Stimulated activated naive CD8-positive, alpha-beta T cell treated with anti-CD3 and anti-CD28 coated beads, Interleukin-15, amount 100 ng/mL, for 72 hours (primary cell): ENCODE results near the gene ERP44.
"Not testable (repeated sequence)": the region's sequence is repeated elsewhere in the genome, so short reads cannot be mapped to it uniquely, and the experiment has no call there.

Source experiments
- ATAC-seq: fragments of 150-1000 bp; cut with Tn5 transposase; 2 replicates; pipeline ENCODE4 v1.10.0; 2021; ENCODE audit warnings: mild to moderate bottlenecking, moderate library complexity
- DNase-seq, 2 donors: peaks; one replicate each; pipeline ENCODE4 v3.0.0; 2021 to 2022
- H3K27ac Mint-ChIP-seq, 2 donors: one replicate each; pipeline ENCODE4 v1.8.0; 2022; ENCODE audit warnings: mild to moderate bottlenecking in 2 of 2, mixed read lengths in 2 of 2, moderate library complexity in 2 of 2
- H3K27me3 Mint-ChIP-seq: one replicate; pipeline ENCODE4 v1.8.0; 2022; ENCODE audit warnings: mixed read lengths
- H3K4me1 Mint-ChIP-seq: one replicate; pipeline ENCODE4 v1.8.0; 2022; ENCODE audit warnings: mild to moderate bottlenecking, mixed read lengths
- H3K4me3 Mint-ChIP-seq, 2 donors: one replicate each; pipeline ENCODE4 v1.8.0; 2022; ENCODE audit warnings: mild to moderate bottlenecking in 2 of 2, mixed read lengths in 2 of 2, moderate library complexity in 1 of 2
- H3K9me3 Mint-ChIP-seq, 2 donors: one replicate each; pipeline ENCODE4 v1.8.0; 2022; ENCODE audit warnings: mixed read lengths in 2 of 2

ERP44 gene

DNA sequence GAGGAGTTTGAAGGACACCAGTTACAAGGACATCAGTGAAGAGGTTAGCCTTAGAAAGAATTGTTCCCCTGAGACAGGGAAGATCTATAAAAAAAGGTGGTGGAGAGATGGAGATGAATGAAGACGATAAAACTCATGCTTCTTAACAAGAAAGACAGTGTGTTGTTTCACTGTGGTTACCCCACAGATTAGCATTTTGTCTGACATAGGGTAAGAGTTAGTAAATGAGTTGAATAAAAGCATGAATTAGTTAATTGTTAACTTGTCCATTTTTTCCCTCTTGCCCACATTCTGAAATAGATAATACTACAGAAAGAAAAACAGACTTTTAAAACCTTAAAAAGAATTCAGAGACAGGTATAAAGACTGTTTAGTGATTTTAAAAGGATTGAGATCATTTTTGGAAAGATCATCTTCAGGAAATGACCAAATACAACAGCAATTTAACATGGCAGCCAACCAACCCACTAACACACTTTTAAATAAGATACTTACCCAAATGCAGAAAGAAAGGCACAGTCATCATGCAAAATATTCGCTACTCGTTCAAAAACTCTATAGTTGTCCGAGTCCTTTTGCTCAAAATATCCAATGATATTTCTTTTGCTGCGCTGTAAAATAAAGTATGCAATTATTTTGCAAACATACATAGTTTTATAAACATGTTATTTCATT is 78.5 kb downstream of the ERP44 start:
- Mint-ChIP-seq H3K27me3 (no peaks in the 10 kb centered on the region), H3K9me3 (no peaks in the 10 kb centered on the region), H3K4me1 (no peaks in the 10 kb centered on the region), H3K4me3 (no peak overlapping the region), H3K27ac (peak overlapping the region in 1 of 2 donors; percentile 62)
- ATAC-seq: no peak
- no peak for DNase-seq

DNA sequence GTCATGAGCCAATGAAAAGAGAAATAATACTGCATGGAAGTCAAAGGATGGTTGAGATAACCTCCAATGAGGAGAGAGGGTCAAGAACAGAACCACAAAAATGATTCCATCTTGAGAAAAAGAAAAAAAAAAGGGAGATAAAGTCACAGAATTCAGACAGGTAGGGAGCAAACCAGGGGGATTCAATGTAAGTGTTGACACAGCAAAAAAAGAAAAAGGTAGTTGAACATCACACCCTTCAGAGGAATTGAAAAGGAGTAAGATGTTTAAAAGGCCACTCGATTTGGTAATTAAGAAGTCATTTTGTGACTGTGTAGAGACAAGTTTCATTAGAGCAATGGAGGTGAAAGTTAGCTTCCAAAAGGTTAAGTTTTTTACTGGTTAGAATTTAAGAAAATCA is 79.3 kb downstream of the ERP44 start:
- H3K27ac Mint-ChIP-seq: peak overlapping the region in 1 of 2 donors; percentile 62
- no peak for ATAC-seq

DNA sequence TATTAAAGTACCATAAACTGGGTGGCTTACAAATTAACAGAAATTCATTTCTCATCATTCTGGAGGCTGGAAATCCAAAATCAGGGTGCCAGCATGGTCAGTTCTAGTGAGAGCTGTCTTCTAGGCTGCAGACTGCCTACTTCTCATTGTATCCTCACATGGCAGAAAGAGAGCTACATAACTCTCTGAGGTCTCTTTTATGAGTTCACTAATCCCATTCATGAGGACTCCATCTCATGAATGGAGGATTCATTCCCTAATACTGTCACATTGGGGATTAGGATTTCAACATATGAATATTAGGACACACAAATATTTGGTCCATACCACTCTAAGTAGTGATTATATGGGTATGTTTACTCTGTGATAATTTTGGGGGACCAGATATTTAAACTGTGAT is 84.0 kb downstream of the ERP44 start:
- H3K4me3 Mint-ChIP-seq: no peak overlapping the region

More for the DNA sequence above, 79.3 kb downstream of the ERP44 start:
- DNase-seq: no peak
- Mint-ChIP-seq H3K27me3 (no peaks in the 10 kb centered on the region), H3K9me3 (no peaks in the 10 kb centered on the region), H3K4me1 (no peaks in the 10 kb centered on the region), H3K4me3 (no peak overlapping the region)

DNA sequence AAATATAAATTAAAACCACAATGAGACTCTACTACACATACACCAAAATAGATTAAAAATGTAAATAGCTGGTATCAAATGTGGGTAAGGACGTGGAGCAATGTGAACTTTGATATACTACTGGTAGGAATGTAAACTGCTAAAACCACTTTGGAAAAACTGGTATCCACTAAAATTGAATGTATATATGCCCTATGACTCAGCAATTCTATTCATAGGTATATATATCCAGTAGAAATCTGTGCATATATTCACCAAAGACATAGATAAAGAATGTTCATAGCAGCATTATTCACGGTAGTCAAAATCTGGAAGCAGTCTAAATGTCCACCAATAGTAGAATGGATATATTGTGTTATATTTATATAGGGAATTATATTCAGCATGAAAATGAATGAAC is 85.2 kb downstream of the ERP44 start:
- peaks cover 4 to 5% of the 10 kb centered on the region in 2 donors for H3K9me3 Mint-ChIP-seq
- no peak for DNase-seq
- no peaks in the 10 kb centered on the region for H3K4me1 Mint-ChIP-seq
- no peak for ATAC-seq
- no peak overlapping the region for H3K27ac Mint-ChIP-seq
- no peaks in the 10 kb centered on the region for H3K27me3 Mint-ChIP-seq
- H3K4me3 Mint-ChIP-seq: no peak overlapping the region

More for the DNA sequence above, 84.0 kb downstream of the ERP44 start:
- Mint-ChIP-seq H3K4me1 (no peaks in the 10 kb centered on the region), H3K27me3 (no peaks in the 10 kb centered on the region), H3K9me3 (peaks cover 4 to 5% of the 10 kb centered on the region in 2 donors), H3K27ac (no peak overlapping the region)
- DNase-seq (no peak), ATAC-seq (no peak)

DNA sequence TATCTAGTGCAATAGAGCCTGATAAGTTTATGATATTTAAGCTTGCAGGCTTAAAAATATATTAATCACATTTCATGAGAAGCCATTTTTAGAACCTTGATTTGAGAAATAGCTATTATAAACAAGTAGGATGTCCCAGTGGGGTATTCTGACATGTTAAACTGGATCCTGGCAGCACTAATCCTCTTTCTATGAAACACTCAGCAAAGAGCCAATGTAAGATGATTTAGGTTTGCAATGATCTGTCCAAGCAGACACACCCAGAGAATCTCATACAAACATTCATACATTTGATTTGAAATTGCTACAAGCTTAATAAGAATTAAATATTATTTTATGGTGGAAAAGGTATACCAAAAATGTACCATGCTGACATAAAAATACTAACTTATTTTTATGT is 86.5 kb downstream of the ERP44 start:
- Mint-ChIP-seq H3K27ac (no peak overlapping the region), H3K27me3 (no peaks in the 10 kb centered on the region), H3K4me3 (no peak overlapping the region), H3K9me3 (peaks cover 4 to 5% of the 10 kb centered on the region in 2 donors), H3K4me1 (no peaks in the 10 kb centered on the region)
- DNase-seq (no peak), ATAC-seq (no peak)

DNA sequence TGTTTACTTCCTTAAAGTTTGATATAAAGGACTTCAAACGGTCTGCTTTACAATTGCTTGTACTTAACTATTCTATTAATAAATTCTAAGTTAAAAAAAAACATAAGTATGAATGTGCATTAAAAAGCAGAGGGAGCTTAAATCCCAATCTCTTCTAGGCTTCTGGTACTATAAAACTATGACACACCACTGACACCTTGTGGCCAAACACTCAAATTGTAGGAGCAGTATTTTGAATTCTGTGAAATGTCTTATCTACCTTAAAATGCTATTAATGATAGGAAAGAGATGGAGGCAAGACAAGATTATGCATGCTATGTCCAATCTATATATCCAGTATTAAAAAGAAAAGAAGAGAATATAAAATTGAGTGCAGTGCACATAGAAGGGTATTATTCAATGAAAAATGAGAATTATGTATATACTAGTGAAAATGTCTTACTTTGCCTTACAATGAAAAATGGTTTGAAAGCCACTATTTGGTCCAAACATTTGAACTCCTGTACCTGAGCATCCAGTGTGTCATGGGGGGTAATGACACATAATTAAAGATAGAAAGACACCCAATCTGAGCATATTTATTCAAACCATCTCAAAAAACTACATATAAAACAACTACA is 87.6 kb downstream of the ERP44 start:
- ATAC-seq (no peak), DNase-seq (peak; percentile 18 to 29)
- Mint-ChIP-seq H3K4me3 (no peak overlapping the region), H3K9me3 (peaks cover 4 to 5% of the 10 kb centered on the region in 2 donors), H3K4me1 (no peaks in the 10 kb centered on the region), H3K27me3 (no peaks in the 10 kb centered on the region), H3K27ac (no peak overlapping the region)

DNA sequence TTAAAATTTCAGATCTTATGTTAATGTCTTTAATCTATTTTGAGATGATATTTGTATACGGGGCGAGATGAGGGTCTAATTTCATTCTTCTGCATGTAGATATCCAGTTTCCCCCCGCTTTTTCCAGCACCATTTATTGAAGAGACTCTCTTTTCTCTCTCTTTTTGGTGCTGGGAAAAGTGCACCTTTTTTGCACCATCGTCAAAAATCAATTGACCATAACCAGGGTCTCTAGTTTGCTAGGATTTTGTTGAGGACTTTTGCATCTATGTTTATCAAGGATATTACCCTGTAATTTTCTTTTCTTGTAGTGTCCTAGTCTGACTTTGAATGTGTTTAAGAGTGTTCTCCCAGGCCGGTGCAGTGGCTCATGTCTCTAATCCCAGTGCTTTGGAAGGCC is 99.0 kb downstream of the ERP44 start:
- ATAC-seq (no peak), DNase-seq (no peak)
- peaks cover 12 to 15% of the 10 kb centered on the region in 2 donors for H3K9me3 Mint-ChIP-seq
- no peak overlapping the region for H3K27ac Mint-ChIP-seq
- H3K4me1 Mint-ChIP-seq: no peaks in the 10 kb centered on the region
- H3K27me3 Mint-ChIP-seq: no peaks in the 10 kb centered on the region
- H3K4me3 Mint-ChIP-seq: no peak overlapping the region

DNA sequence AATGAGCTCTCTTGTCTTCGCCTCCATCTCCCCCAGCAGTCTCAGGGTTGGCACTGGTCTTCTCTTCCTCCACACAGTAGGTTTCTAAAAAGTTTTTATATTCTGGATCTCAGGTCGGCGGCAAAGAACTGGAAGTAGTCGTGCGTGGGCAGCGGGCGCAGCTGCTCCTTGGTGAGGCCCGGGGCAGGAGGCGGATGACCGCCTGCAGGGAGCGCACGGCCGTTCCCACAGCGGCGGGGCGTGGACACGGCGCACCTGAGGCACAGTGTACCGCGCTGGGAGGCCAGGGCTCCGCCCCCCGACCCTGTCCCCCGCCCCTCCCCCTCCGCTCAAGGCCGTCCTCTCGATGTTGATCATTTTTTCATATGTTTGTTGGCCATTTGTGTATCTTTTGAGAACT is 99.9 kb downstream of the ERP44 start:
- DNase-seq (no peak), ATAC-seq (no peak)
- H3K4me3 Mint-ChIP-seq: no peak overlapping the region
- H3K4me1 Mint-ChIP-seq: no peaks in the 10 kb centered on the region
- H3K27ac Mint-ChIP-seq: no peak overlapping the region
- peaks cover 12 to 15% of the 10 kb centered on the region in 2 donors for H3K9me3 Mint-ChIP-seq
- H3K27me3 Mint-ChIP-seq: no peaks in the 10 kb centered on the region

DNA sequence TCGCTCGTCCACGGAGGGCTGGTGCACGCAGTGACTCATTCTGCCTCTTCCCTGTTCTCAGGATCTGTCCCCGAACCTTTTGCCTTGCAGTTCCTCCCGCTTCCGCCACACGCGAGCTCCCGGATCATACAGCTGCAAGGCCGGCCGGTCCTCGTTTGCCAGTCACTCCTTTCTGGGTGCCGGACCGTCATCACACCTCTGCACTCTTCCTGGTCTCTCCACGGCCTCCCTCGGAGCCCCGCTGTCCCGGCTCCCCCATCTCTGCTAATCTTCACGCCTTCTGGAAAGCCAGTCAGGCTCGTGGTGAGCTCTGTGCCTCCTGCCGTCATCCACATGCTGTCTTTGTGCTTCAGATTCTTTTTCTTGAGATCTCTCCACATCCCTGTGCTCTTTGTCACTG is 100.5 kb downstream of the ERP44 start:
- Mint-ChIP-seq H3K27me3 (no peaks in the 10 kb centered on the region), H3K4me1 (no peaks in the 10 kb centered on the region), H3K9me3 (peaks cover 12 to 15% of the 10 kb centered on the region in 2 donors), H3K27ac (peak overlapping the region in 1 of 2 donors; percentile 38), H3K4me3 (no peak overlapping the region)
- DNase-seq: no peak
- no peak for ATAC-seq

DNA sequence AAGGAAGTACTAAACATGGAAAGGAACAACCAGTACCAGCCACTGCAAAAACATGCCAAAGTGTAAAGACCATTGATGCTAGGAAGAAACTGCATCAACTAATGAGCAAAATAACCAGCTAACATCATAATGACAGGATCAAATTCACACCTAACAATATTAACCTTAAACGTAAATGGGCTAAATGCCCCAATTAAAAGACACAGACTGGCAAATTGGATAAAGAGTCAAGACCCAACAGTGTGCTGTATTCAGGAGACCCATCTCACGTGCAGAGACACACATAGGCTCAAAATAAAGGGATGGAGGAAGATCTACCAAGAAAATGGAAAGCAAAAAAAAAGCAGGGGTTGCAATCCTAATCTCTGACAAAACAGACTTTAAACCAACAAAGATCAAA is 108.3 kb downstream of the ERP44 start:
- not testable (repeated sequence) for H3K27me3 Mint-ChIP-seq, H3K4me3 Mint-ChIP-seq, ATAC-seq, H3K4me1 Mint-ChIP-seq, DNase-seq, H3K27ac Mint-ChIP-seq
- H3K9me3 Mint-ChIP-seq: peaks cover 24 to 27% of the 10 kb centered on the region in 2 donors

DNA sequence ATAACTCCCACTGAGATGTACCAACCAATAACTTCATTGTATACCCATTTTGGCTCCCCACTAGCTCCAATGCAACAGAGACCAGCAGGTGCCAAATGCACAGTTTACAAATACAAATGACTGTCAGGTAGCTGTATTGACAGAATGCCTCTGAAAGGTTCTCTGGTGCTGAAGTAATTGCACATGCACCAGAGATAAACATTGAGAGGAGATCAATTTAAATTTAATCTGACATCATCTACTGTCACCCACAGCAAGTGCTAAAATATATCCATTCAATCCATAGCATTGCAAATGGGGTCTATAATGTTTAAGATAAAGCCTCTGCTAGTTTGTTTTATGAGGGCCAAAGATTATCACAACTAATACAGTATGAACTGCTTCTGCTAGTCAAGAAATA is 112.2 kb downstream of the ERP44 start:
- H3K27ac Mint-ChIP-seq: no peak overlapping the region
- DNase-seq (no peak), ATAC-seq (no peak)
- no peaks in the 10 kb centered on the region for H3K4me1 Mint-ChIP-seq
- H3K4me3 Mint-ChIP-seq: no peak overlapping the region
- H3K27me3 Mint-ChIP-seq: no peaks in the 10 kb centered on the region
- H3K9me3 Mint-ChIP-seq: peaks cover 17 to 25% of the 10 kb centered on the region in 2 donors

DNA sequence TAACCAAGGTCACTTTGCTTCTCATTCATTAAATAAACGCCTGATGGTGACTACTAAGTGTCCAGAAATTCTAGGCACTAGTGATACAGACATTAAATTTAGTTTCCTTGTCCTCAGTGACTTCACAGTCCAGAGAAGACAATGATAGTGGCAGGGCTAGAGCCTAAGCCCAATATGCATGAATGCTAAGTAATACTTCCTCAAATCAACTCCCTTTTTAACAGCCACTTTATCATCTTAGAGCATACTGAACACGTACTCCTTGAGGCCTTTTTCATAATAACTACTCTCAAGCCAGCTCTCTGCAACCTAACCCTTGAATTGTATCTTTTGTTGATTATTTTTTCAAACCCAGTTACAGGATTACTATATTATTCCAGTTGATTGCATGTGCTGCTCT is 118.2 kb downstream of the ERP44 start:
- ATAC-seq (no peak), DNase-seq (no peak)
- Mint-ChIP-seq H3K27ac (no peak overlapping the region), H3K4me1 (no peaks in the 10 kb centered on the region), H3K4me3 (no peak overlapping the region), H3K9me3 (no peaks in the 10 kb centered on the region), H3K27me3 (no peaks in the 10 kb centered on the region)

DNA sequence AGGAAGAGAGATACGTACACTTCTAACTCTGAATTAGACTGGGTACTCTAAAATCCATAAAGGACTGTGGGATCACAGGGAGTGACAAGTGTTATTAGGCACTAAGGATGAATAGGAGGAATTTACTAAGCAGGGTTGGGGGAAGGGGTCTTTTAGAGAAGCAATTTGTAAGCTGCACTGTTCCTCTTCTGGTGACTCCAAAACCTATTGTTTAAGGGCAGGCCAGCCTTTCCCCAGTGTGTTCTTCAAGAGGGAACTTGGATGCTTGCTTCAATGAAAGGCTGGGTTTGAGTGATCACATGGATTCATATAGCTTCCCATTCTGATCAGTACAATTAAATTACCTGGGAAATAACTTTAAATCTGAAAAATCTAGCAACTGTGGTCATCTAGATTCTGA is 120.6 kb downstream of the ERP44 start:
- Mint-ChIP-seq H3K9me3 (no peaks in the 10 kb centered on the region), H3K27ac (no peak overlapping the region), H3K27me3 (no peaks in the 10 kb centered on the region), H3K4me3 (no peak overlapping the region), H3K4me1 (no peaks in the 10 kb centered on the region)
- DNase-seq (no peak), ATAC-seq (no peak)

DNA sequence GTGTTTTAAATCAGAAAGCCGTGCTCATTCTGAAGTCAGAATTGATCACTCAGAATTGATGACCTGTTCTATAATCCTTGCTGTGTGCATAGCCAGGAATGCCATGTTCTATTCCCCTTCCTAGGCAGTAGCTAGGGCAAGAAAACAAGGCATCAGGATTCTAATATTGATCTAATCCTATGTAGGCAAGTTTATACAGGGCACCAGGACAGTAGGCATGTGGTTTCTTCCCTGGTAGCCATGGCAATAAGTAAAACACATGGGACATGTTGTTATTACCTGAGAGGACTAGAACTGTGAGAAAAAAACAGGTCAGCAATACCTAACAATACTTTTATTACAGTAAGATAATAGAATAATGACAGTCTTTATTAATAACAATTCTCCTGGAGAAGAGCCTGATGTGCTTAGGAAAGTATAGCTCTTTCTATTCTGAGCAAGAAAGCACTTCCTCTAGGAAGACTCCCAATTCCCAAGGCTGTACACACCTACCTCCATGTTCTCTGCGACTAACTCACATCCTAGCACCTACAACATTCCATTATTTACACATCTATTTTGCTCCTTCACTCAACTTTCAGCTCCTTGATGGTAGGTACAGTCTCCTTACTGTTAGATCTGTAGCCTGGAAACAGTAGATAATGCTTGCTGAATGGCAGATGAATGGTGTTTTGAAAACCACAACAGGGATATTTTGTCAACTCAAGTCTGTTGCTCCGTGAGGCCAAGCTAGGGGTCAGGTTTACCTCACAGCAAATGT is 121.6 kb downstream of the ERP44 start:
- Mint-ChIP-seq H3K4me1 (no peaks in the 10 kb centered on the region), H3K27ac (no peak overlapping the region)
- no peak for ATAC-seq

DNA sequence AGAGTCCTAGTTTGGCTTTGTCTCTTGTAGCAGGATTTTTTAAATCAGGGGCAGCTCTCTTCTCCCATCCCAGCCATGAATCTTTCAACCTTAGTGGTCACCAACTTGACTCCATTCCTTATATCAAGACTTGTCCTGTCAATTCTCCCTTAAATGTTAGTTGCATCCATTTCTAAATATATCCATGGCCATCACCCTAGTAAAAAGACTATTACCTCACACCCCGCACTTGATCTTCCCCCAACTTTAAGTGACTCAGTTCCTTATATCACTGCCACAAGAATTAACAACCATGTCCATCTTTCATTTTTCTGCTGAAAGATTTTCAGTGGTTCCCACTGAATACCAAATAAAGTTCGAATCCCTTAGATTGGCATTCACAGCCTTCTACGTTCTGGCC is 125.3 kb downstream of the ERP44 start:
- Mint-ChIP-seq H3K4me1 (no peaks in the 10 kb centered on the region), H3K9me3 (no peaks in the 10 kb centered on the region), H3K27ac (no peak overlapping the region), H3K4me3 (no peak overlapping the region), H3K27me3 (no peaks in the 10 kb centered on the region)
- DNase-seq (no peak), ATAC-seq (no peak)

More for the DNA sequence above, 121.6 kb downstream of the ERP44 start:
- no peak for DNase-seq
- Mint-ChIP-seq H3K9me3 (no peaks in the 10 kb centered on the region), H3K4me3 (no peak overlapping the region), H3K27me3 (no peaks in the 10 kb centered on the region)

DNA sequence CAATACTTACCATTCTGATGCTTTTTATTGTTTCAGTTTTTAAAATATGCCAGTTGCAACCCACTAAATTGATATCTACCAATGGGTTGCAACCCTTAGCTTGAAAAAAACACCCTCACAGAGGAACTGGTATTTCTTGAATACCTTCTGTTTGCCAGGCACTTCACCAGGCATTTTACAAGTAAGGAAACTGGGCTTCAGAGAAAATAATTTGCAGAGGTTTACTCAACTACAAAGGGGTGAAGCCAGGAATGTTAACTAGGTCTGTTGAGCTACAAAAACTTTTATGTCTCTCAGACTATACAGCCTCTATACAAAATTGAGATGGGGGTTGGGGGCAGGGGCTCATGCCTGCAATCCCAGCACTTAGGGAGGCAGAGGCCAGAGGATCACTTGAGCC is 127.4 kb downstream of the ERP44 start:
- DNase-seq (no peak), ATAC-seq (no peak)
- Mint-ChIP-seq H3K27me3 (no peaks in the 10 kb centered on the region), H3K4me3 (no peak overlapping the region), H3K27ac (no peak overlapping the region), H3K9me3 (no peaks in the 10 kb centered on the region), H3K4me1 (no peaks in the 10 kb centered on the region)
